GM19023 (cell line): ENCODE measurements around the gene CHRFAM7A.
"Not testable (repeated sequence)": the region's sequence is repeated elsewhere in the genome, so short reads cannot be mapped to it uniquely, and the experiment has no call there.

Source experiments
- ATAC-seq: cut with Tn5 transposase; IDR thresholded peaks from one replicate; pipeline ENCODE4 v1.9.1; 2021; ENCODE audit warnings: mild to moderate bottlenecking, moderate library complexity; ENCODE audit not compliant: unreplicated experiment

CHRFAM7A gene

GRCh38 chr15:30326145-30326544 lies 67.2 kb downstream of the CHRFAM7A start:
- not testable (repeated sequence) for ATAC-seq

DNA sequence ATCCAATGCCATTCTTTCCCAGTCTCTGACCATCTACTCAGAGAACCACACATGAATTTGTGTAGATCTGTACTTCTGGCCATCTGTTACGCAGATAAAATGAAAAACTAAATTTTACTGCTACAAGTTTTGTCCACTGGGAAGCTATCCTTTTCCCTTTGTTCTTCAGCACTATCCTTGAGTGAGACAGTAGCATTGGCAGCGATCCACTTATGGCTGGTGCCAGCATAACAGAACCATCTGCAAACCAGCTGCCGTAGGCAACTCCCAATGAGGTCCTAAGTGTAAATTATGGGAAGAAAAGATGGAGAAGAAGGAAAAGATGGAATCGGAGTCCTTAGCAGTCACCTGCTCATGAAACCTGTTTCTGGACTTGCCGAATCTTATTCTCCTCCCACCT lies 72.3 kb downstream of the CHRFAM7A start:
- not testable (repeated sequence) for ATAC-seq

DNA sequence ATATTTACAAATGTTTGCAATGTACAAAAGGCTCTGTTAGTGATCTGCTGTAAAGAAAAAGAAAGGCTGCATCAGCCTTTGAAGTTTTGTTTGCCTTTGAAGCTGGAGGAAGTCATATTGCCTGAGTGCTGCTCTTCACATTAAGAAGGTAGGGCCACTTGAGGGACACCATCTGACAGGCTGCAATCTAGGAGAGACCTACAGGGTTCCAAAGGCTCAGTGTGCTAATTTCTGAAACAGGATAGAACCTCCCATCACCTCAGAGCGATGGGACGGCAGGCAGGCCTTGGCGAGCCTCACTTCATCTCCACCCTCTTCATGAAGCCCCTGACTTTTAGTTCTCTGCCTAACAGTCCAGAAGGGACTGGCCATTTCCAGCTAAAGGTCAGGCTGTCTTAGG lies 77.6 kb downstream of the CHRFAM7A start:
- ATAC-seq, result not testable (repeated sequence)

DNA sequence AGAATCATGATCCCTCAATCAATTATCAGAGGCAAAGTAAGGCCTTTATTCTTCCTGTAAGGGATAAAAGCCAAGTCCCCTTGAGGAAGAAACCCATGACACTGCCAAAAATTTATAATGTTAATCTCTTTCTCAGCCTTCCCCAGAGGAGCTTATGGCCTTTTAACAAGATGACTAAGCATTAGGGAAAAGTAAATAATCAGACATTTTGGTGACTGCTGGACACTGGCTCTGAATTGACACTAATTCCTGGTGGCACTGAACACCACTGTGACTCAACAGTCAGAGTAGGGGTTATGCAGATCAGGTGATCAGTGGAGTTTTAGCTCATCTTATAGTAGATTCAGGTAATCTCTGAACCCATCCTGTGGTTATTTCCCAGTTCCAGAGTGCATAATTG lies 82.8 kb downstream of the CHRFAM7A start:
- not testable (repeated sequence) for ATAC-seq
